HG03280 (cell line): ENCODE results near the gene SNX20.

ENCODE experiments used
- ATAC-seq: cut with Tn5 transposase; IDR thresholded peaks from one replicate; pipeline ENCODE4 v1.9.1; 2021; ENCODE audit warnings: mild to moderate bottlenecking, moderate library complexity; ENCODE audit not compliant: unreplicated experiment

SNX20 gene

DNA sequence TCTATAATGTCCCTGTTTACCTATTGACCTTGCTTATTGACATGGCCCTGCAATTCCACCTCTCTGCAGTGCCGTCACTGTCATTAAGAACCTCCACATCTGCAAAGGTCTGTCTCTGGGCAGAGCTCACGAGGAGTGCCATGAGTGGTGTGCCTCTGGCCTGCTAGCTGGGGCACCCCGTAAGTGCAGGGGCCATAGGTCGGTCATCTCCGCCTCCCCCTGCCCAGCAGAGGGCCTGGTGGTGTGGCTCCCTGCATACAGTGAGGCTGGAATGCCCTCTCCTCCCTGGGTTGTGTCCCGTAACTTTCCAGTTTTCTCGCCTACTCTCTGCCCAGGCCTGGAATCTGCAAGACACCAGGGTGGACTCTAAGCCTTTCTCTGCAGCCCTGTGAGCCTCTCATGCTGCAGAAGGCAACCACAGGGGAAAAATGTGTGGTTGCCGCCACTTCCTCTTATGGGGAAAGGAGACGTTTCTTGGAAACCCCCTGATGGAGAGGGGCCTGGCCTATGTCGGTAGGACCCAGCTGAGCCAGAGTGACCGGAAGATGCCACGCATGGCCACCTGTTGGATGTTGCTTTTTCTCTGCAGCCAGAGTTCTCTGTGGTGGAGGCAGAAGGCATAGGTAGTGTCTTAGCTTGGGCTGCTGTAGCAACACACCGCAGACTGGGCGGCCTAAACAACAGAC is 2.7 kb upstream of the SNX20 start:
- ATAC-seq: peak; percentile 48

- ATAC-seq: no peak
These were observed 587 bp downstream of the SNX20 start for GRCh38 chr16:50680556-50680893.

DNA sequence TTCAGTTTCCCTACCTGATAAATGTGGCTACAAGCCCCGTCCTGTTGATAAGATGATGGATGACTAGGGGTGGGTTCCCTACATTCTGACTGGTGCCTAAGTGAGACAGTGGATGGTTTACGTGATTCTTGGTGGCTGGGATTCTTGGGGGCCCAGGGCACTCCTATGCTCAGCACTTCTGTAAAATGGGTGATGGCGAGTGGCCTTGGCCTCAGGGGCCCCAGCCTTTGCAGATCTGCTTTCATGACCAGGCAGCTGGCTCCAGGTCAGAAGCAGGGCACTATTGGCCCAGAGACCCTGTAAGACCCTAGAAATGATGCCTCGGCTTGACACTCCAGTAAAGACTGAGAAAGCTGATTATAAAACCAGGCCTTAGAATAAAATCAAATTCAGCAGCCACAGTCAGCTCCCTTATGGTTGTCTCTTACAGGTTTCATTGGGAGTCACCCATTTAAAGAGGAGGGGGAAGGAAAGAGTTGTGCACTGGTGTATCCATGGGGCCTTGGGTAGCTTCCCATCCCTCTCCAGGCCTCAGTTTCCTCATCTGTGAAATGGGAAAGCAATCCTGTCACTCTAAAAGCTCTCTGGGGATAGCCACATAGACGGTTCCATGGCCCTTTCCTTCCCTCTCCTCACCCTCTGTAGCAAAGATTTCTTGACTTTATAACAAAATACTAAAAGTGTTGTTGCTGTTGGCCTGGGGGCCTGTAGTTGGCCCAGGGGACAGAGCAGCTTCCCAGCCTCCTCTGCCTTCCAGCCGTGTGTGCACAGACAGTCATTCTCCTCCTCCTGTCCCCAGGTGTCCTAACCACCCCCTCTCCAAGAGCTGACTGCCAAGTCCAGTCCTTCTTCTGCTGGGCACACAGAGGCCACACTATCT is 1.2 kb downstream of the SNX20 start:
- ATAC-seq: no peak

DNA sequence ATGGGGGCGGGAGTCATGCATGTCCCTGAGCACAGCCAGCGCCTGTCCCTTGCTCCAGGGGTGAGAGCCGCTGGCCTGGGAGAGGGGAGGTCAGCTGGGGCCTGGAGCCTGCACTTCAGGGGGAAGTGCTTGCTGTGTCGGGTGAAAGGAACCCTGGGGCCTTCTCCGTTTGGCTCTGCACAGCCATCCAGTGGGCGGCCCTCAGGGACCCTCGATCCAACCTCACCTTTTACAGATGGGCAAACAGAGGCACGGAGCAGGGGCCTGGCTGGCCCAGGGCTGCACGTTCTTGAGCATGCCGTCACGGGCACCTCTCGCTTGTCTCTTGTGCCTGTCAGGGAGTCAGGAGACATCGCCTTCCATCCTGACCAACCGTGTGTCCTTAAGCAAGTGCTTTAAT is 1.8 kb downstream of the SNX20 start:
- no peak for ATAC-seq

DNA sequence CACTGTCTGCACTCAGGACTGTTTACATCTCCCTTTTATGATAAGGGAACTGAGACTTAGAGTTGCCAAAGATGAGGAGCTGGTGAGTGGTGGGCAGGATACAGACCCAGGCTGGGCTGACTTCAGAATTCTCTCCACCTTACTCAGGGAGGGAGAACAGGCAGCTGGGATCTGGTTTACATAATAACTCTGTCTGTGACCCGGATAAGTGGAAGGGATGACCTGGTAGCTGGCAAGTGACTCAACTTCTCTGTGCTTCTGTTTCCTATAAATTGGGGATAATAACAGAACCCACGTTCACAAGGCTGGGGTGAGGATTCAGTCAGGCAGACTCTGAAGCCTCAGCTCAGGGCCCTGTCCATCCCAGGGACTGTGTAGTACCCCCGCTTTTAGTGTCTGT is 2.6 kb downstream of the SNX20 start:
- no peak for ATAC-seq

DNA sequence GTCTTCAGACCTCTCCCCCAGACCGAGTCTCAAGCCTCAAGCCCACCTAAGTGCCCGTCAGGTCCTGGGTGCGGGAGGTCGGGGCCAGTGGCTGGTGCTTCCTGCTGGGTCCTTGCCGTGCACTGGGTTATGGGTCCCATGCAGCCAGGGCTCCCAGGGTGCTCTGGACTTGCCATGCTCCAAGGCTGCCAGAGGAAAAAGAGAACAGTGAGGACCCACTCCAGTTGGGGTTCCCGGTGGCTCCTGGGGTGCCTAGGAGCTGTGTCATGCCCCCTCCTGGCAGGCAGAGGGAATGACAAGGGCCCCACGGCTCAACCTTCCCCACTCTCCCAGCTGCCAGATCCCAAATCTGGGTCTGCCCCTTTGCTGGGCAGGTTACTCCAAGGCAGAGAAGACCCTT is 3.8 kb downstream of the SNX20 start:
- ATAC-seq: no peak

- ATAC-seq: no peak
These were observed 4.4 kb downstream of the SNX20 start for GRCh38 chr16:50676684-50677225.

- no peak for ATAC-seq
These were observed 5.2 kb downstream of the SNX20 start for GRCh38 chr16:50675686-50676610.

DNA sequence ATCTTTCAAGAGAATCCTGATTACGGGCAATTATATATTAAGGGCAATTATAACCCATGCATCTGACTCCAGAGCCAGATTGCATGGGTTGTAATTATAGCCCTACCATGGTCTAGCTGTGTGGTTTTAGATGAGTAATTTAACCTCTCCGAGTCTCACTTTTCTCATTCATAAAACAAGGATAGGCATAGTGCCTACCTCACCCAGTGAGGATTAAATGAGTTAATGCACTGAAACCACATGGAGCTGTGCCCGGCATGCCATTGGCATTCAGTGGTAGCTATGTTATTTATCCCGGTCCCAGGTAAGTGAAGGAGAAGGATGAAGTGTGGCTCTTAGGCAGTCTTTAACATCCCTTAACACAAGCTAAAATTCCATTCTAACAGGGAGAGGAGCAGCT is 6.3 kb downstream of the SNX20 start:
- no peak for ATAC-seq

- ATAC-seq: no peak
These were observed 7.4 kb downstream of the SNX20 start for GRCh38 chr16:50673496-50674275.

- ATAC-seq: no peak
These were observed 9.4 kb downstream of the SNX20 start for GRCh38 chr16:50671644-50672260.

DNA sequence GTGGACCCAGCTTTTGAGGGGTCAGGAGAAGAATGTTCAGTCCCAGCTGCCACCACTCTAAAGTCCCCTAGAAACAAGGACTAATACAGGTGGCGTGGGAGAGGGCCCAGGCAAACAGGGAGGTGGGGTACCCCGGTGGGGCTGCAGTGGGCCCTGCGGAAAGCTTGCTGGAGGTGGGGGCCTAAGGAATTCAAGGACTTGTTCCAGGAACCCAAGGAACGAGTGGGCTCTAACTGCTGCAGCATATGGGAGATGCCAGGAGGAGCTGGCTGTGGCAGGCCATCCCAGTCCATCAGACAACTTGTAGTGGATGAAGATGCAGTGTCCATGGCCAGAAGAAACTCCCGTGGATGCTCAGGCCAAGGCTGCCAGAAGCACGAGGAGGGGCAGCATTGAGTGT is 10.6 kb downstream of the SNX20 start:
- ATAC-seq: no peak

- ATAC-seq: no peak
These were observed 11.4 kb downstream of the SNX20 start for GRCh38 chr16:50669741-50670140.

DNA sequence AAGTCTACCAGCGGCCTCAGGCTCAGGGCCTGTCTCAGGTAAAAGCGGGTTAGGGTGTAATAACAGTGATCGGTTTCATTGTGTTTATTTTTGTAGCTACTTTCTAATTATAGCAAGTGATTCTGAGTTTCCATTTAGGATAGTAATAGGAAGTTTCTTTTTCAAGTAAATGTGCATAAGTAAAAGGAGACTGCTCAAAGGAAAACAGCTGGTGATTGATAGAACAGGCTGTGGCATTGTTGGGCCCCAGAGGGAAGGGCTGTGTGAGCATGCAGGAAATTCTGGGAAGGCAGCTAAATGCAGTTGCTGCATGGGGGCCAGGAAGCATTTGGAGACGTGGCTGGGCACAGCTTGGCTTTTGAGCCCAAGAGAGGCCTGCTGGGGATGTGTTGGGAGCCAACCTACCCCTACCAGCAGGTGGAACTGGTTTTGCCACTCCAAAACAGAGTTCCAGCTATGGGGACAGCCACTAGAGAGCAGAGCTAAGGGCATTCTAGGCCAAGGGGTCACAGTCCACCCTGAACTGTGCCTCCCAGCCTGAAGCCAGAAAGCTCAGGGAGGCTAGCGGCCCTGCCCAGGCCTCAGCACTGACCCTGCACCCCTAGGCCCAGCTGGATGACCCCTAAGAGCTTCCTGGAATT is 12.6 kb downstream of the SNX20 start:
- ATAC-seq: no peak

GRCh38 chr16:50667497-50668367 is 13.4 kb downstream of the SNX20 start:
- no peak for ATAC-seq

- peak; percentile 75 for ATAC-seq
These were observed 14.2 kb downstream of the SNX20 start for GRCh38 chr16:50666658-50667496.

- ATAC-seq: peak; percentile 38
These were observed 15.8 kb downstream of the SNX20 start for GRCh38 chr16:50665128-50665878.
